ENCODE results near the gene TGM2.

Gene TGM2

GRCh38 chr20:38081575-38081974 lies 83.5 kb downstream of the TGM2 start:
- Histone ChIP-seq H3K79me2 (ENCODE audit: low read length) (peaks cover 57% of the 10 kb centered on the region), H3K4me3 (ENCODE audit: low read length) (no peak overlapping the region), H3K4me1 (ENCODE audit: low read length) (peaks cover 68% of the 10 kb centered on the region), H3K9ac (ENCODE audit: low read length) (no peak overlapping the region), H3K9me3 (ENCODE audit: insufficient read depth, low read length) (no peaks in the 10 kb centered on the region), H4K20me1 (ENCODE audit: insufficient read depth, low read length) (no peaks in the 10 kb centered on the region), H3K27ac (ENCODE audit: low read length) (peak overlapping the region; percentile 91), H3K36me3 (replicated peaks; ENCODE audit: low read depth, low read length) (peaks cover 73% of the 10 kb centered on the region), H3K27me3 (ENCODE audit: low read depth, low read length) (no peaks in the 10 kb centered on the region), H3K4me2 (ENCODE audit: low read length) (peak overlapping the region; percentile 2; the same call in 1 of the 2 replicates), H2AFZ (ENCODE audit: low read depth, low read length) (no peak overlapping the region)
- TF ChIP-seq, protein P1, sequence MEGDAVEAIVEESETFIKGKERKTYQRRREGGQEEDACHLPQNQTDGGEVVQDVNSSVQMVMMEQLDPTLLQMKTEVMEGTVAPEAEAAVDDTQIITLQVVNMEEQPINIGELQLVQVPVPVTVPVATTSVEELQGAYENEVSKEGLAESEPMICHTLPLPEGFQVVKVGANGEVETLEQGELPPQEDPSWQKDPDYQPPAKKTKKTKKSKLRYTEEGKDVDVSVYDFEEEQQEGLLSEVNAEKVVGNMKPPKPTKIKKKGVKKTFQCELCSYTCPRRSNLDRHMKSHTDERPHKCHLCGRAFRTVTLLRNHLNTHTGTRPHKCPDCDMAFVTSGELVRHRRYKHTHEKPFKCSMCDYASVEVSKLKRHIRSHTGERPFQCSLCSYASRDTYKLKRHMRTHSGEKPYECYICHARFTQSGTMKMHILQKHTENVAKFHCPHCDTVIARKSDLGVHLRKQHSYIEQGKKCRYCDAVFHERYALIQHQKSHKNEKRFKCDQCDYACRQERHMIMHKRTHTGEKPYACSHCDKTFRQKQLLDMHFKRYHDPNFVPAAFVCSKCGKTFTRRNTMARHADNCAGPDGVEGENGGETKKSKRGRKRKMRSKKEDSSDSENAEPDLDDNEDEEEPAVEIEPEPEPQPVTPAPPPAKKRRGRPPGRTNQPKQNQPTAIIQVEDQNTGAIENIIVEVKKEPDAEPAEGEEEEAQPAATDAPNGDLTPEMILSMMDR (IDR thresholded peaks at IDR 0.05; ENCODE audit: low read depth, low read length): no peak

- Histone ChIP-seq H3K27ac (ENCODE audit: low read length) (peak overlapping the region; percentile 91), H4K20me1 (ENCODE audit: insufficient read depth, low read length) (no peaks in the 10 kb centered on the region), H3K4me3 (ENCODE audit: low read length) (no peak overlapping the region), H3K9me3 (ENCODE audit: insufficient read depth, low read length) (no peaks in the 10 kb centered on the region), H3K79me2 (ENCODE audit: low read length) (peaks cover 77% of the 10 kb centered on the region), H3K36me3 (replicated peaks; ENCODE audit: low read depth, low read length) (peaks cover 70% of the 10 kb centered on the region), H3K27me3 (ENCODE audit: low read depth, low read length) (no peaks in the 10 kb centered on the region), H3K4me1 (ENCODE audit: low read length) (peaks cover 87% of the 10 kb centered on the region), H3K9ac (ENCODE audit: low read length) (peak overlapping the region; percentile 20; the same call in 1 of the 2 replicates), H2AFZ (ENCODE audit: low read depth, low read length) (no peak overlapping the region), H3K4me2 (ENCODE audit: low read length) (no peak overlapping the region)
- no peak for TF ChIP-seq EZH2phosphoT487 (IDR thresholded peaks at IDR 0.05; ENCODE audit: low read depth)
- TF ChIP-seq, protein P1 (IDR thresholded peaks at IDR 0.05; ENCODE audit: low read depth, low read length): no peak
These were observed 85.7 kb downstream of the TGM2 start for GRCh38 chr20:38079353-38079752.

- H3K27ac ChIP-seq (ENCODE audit: low read length): peak overlapping the region; percentile 91
- peaks cover 99% of the 10 kb centered on the region for H3K4me1 ChIP-seq (ENCODE audit: low read length)
- H3K9me3 ChIP-seq (ENCODE audit: insufficient read depth, low read length): no peaks in the 10 kb centered on the region
- H3K36me3 ChIP-seq (replicated peaks; ENCODE audit: low read depth, low read length): peaks cover 57% of the 10 kb centered on the region
- no peaks in the 10 kb centered on the region for H4K20me1 ChIP-seq (ENCODE audit: insufficient read depth, low read length)
- peaks cover 76% of the 10 kb centered on the region for H3K79me2 ChIP-seq (ENCODE audit: low read length)
- no peak overlapping the region for H3K4me3 ChIP-seq (ENCODE audit: low read length)
- TF ChIP-seq EZH2phosphoT487 (IDR thresholded peaks at IDR 0.05; ENCODE audit: low read depth): no peak
- TF ChIP-seq, protein P1 (IDR thresholded peaks at IDR 0.05; ENCODE audit: low read depth, low read length): no peak
- H3K27me3 ChIP-seq (ENCODE audit: low read depth, low read length): no peaks in the 10 kb centered on the region
- H3K4me2 ChIP-seq (ENCODE audit: low read length): no peak overlapping the region
- no peak overlapping the region for H2AFZ ChIP-seq (ENCODE audit: low read depth, low read length)
- H3K9ac ChIP-seq (ENCODE audit: low read length): peak overlapping the region; percentile 67; the same call in 1 of the 2 replicates
These were observed 87.0 kb downstream of the TGM2 start for GRCh38 chr20:38078084-38078483.
